Right cardiac atrium (tissue), 5 donors: Measurements from ENCODE around the gene TSPAN14. TPM values are rescaled to one million over a fixed set of nuclear protein-coding genes. Genes with fewer than 3 reads are reported as not detected.
"Not testable (repeated sequence)": the region's sequence is repeated elsewhere in the genome, so short reads cannot be mapped to it uniquely, and the experiment has no call there.

Source experiments
- ATAC-seq, 2 donors: fragments of 200-7000 bp; cut with Tn5 transposase; one replicate each; pipeline versions ENCODE4 v1.8.0 to v1.9.1; 2020; ENCODE audit warnings: moderate library complexity in 2 of 2, mild to moderate bottlenecking in 1 of 2
- DNase-seq, 3 donors: peaks; one replicate each; pipeline ENCODE4 v3.0.0-alpha.2; 2020
- H3K27ac ChIP-seq: one replicate; pipeline ENCODE4 v1.5.1; 2013; ENCODE audit warnings: mild to moderate bottlenecking, low read length, control low read depth, moderate library complexity
- H3K27me3 ChIP-seq: one replicate; pipeline ENCODE4 v1.6.1; 2013; ENCODE audit not compliant: control insufficient read depth, insufficient read depth
- H3K4me1 ChIP-seq: one replicate; pipeline ENCODE4 v1.6.1; 2013; ENCODE audit warnings: low read length; ENCODE audit not compliant: control insufficient read depth, insufficient read depth
- H3K4me3 ChIP-seq: one replicate; pipeline ENCODE4 v1.5.1; 2013; ENCODE audit warnings: low read length, control low read depth
- H3K9me3 ChIP-seq: one replicate; pipeline ENCODE4 v1.6.1; 2013; ENCODE audit warnings: low read length; ENCODE audit not compliant: control insufficient read depth
- WGBS: extraction: QIAGEN DNeasy Blood & Tissue Kit; methylation state at CpG from one replicate; pipeline ENCODE4 v1.1.7; 2013; 5-methylcytosine and 5-hydroxymethylcytosine counted together
- intact Hi-C, 4 donors: fragments of 100-400 bp; cut with DNase I; formaldehyde crosslinking; loops; one replicate each; pipeline versions ENCODE4 v1.11.0 to v1.14.0; 2022 to 2023
- polyA plus RNA-seq: library from polyadenylated mRNA; stranded (reverse); fragments of 200-250 nt; gene quantifications from one replicate; pipeline ENCODE4 v1.2.3, GENCODE V29; 2013
- total RNA-seq, 4 donors: library from RNA; stranded (reverse); fragmentation: NEBNext Ultra II Directional; extraction: Animal tissue kit (Norgen Biotek cat#: 25700); gene quantifications; one replicate each; pipeline ENCODE4 v1.2.1, GENCODE V29; 2021
- donor health status: healthy with polysubstance abuse.
- donor health status: DM: no; HTN: yes; CAD: no.
- donor health status: DM: no; HTN: no; CAD: no.
- donor health status: DM: no; HTN: yes; CAD: no; lungs with severe emphysema.
- donor health status: DM: yes; HTN: yes; CAD: no.

The TSPAN14 gene
- total and polyA plus RNA-seq, 5 donors: 24.4 to 44.1 (median 29.1) TPM

DNA sequence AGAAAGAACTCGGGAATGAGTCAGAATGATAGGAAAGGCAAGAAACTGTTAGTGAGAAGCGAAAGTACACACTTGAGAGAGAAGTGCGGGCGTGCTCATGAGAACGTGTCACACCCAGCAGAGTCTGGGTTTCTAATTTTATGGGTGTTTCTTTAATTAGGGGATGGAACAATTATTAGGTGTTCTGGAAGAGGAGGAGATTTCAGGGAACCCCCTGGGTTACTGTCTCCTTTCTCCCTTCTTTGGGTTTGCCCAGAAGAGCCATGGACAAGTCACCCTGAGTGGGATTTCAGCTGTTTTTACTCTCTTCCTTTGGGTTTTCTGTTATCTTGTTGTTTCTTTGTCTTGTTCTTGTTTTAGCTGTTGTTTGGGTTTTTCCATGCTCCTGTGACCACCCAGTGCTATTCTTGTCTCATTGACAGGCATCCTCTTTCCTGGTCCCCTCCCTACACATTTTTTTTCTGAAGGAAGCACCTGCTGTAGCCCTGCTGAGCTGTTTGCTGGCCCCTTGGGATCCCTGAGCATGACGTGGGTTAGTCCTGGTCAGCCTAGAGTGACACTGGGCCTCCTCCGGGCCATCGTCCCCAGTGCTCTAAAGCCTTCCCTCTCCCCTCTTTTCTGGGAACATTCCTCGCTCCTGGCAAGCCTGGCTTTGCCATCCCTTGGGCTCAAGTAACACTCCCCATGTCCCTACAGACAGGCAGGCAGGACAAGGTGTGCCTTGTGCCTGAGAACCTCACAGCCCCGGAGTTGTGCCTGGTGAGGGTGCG lies 87.1 kb downstream of the TSPAN14 start:
- Histone ChIP-seq H3K27me3 (no peaks in the 10 kb centered on the region), H3K4me1 (peaks cover 7% of the 10 kb centered on the region), H3K4me3 (no peak overlapping the region), H3K9me3 (no peaks in the 10 kb centered on the region), H3K27ac (peak overlapping the region; percentile 11)
- intact Hi-C loops: no loop called here
- ATAC-seq: peak; percentile 33 to 74
- DNase-seq: no peak
- 62% methylated on average over 11 of the region's 11 CpGs for WGBS

DNA sequence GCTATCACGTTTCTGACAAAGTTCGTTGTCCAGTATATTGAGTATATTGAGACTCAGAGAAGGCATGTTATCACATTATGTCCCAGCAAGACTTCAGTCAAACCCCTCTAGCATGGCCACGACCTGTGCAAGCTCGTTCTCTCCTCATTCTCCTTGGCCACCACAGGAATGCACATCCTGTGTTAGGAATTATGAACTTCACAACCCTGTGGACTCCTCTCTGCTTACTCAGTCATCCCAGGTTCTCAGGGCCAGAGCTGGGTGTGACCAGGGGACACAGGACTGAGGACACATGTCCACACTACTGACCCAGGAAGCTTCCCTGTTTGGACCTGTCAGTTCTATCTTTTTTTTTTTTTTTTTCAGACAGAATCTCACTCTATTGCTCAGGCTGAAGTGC lies 87.9 kb downstream of the TSPAN14 start:
- ATAC-seq: no peak

DNA sequence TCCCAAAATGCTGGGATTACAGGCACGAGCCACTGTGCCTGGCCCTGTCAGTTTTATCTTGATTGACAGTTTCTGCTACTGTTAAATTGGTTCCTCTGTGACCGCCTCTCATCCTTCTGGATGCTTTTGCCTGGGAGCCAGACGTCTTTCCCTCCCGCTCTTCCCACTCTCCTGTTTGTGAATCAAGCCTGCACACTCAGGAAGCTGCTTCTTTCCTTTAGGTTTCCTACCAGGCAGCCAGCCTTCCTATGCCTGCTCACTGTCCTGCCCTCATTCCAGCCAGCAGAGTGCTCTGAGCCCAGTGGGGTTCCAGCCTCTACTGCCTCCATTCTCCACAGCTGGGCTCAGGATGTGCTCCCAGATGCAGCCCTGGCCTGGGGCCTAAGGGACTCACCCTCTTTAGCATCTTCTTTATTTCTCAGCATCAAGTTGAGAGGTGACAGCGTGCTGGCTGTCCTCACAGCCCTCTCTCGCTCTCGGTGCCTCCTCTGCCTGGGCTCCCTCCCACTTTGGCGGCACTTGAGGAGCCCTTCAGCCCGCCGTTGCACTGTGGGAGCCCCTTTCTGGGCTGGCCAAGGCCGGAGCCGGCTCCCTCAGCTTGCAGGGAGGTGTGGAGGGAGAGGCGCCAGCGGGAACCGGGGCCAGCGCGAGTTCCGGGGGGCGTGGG lies 88.7 kb downstream of the TSPAN14 start:
- Histone ChIP-seq H3K4me3 (no peak overlapping the region), H3K4me1 (peaks cover 4% of the 10 kb centered on the region), H3K27me3 (no peaks in the 10 kb centered on the region), H3K9me3 (no peaks in the 10 kb centered on the region), H3K27ac (no peak overlapping the region)
- no peak for DNase-seq
- WGBS: 92% methylated on average over 19 of the region's 19 CpGs
- ATAC-seq: no peak
- intact Hi-C loops: no loop called here

More for the DNA sequence above, 87.9 kb downstream of the TSPAN14 start:
- H3K9me3 ChIP-seq: no peaks in the 10 kb centered on the region
- peaks cover 7% of the 10 kb centered on the region for H3K4me1 ChIP-seq
- H3K27me3 ChIP-seq: no peaks in the 10 kb centered on the region
- H3K27ac ChIP-seq: no peak overlapping the region
- intact Hi-C loops: no loop called here
- 71% methylated on average over 4 of the region's 4 CpGs for WGBS
- DNase-seq: no peak
- H3K4me3 ChIP-seq: no peak overlapping the region

DNA sequence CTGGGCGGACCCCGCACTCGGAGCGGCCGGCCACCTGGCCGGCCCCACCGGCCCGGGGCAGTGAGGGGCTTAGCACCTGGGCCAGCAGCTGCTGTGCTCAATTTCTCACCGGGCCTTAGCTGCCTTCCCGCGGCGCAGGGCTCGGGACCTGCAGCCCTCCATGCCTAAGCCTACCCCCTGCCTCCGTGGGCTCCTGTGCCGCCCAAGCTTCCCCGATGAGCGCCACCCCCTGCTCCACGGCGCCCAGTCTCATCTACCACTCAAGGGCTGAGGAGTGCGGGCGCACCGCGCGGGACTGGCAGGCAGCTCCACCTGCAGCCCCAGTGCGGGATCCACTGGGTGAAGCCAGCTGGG lies 89.2 kb downstream of the TSPAN14 start:
- H3K27me3 ChIP-seq, H3K9me3 ChIP-seq, H3K4me3 ChIP-seq, H3K4me1 ChIP-seq, intact Hi-C loops, DNase-seq, ATAC-seq, H3K27ac ChIP-seq: not testable (repeated sequence)
- 98% methylated on average over 25 of the region's 25 CpGs for WGBS

DNA sequence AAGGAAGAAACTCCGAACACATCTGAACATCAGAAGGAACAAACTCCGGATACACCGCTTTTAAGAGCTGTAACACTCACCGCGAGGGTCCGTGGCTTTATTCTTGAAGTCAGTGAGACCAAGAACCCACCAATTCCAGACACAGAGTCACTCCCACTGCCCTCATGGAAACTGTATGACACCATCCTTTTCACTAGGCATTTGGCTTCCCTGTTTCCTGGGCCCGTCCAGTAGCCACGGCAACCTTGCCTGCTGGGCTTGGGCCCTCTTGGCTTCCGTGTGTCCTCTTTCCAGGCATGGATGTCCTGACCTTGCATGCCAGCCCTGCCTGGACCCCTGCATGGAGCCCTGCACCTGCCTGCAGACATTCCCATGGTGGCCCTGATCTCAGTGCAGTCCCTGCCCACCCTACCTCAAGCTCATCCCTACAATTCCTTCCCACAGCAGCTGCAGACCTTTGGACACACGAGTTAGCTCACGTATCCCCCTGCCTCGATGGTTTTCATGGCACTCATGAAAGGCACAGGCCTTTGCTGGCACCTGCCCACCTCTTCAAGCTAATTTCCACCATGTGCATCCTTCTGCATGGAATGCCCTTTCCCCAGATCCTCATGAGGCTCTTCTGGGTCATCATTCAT lies 90.3 kb downstream of the TSPAN14 start:
- no peak for ATAC-seq

DNA sequence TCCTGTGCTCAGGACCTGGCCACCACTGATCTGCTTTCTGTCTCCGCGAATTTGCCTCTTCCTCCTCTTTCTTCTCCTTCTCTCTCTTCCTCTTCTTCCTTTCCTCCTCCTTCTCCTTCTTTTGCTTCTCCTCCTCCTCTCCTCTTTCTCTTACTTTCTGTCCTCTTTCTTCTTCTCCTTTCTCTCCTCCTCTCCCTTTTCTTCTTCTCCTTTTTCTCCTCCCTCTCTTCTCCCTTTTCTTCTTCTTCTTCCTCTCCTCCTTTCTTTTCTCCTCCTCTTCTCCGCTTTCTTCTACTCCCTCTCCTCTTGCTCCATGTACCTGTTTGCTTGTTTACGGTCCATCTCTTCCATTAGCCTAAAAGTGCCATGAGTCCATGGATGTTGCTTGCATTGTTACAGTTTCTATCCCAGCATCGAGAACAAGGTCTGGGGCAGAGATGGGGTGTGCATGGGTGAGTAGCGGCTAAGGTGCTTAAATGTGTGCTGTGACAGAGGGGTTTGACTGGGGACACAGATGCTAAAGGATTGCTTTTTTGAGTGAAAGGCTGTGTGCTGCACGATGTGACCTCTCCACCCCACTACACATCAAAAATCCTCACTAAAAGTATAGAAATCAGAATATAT lies 91.3 kb downstream of the TSPAN14 start:
- H3K27ac ChIP-seq: no peak overlapping the region
- 92% methylated on average over 7 of the region's 7 CpGs for WGBS
- intact Hi-C loops: no loop called here
- no peak for DNase-seq
- no peaks in the 10 kb centered on the region for H3K27me3 ChIP-seq
- H3K4me3 ChIP-seq: no peak overlapping the region
- peaks cover 4% of the 10 kb centered on the region for H3K4me1 ChIP-seq
- ATAC-seq: no peak
- H3K9me3 ChIP-seq: no peaks in the 10 kb centered on the region

More for the DNA sequence above, 90.3 kb downstream of the TSPAN14 start:
- Histone ChIP-seq H3K9me3 (no peaks in the 10 kb centered on the region), H3K27me3 (no peaks in the 10 kb centered on the region), H3K4me1 (peaks cover 4% of the 10 kb centered on the region), H3K27ac (no peak overlapping the region), H3K4me3 (no peak overlapping the region)
- WGBS: 92% methylated on average over 12 of the region's 12 CpGs
- no peak for DNase-seq
- intact Hi-C loops: no loop called here

DNA sequence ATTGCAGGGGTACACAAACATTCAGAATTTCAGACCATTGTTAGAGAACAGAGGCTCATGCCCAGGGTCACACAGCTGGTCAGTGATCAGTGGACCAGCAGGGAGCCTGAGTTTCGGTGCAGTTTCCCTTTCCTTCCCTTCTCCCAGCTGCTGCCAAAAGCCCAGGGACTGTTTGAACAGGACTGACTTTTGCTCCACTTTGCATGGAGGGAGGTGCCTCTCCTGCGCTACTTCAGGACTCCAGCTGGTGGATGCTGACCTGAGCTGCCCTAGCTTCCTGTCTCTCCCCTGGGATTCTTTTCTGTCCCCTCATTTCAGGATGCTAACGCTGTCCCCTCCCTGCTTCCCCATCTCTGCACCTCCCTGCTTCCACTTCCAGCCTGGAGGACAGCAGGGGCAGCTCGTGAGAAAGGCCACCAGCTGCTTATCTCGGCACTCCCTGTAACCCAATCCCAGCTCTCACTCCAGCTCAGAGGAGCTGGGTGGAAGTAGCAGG lies 98.1 kb downstream of the TSPAN14 start:
- DNase-seq (no peak), ATAC-seq (peak; percentile 72 to 74)
- H3K27ac ChIP-seq: no peak overlapping the region
- peaks cover 3% of the 10 kb centered on the region for H3K4me1 ChIP-seq
- intact Hi-C loops: no loop called here
- WGBS: 22% methylated on average over 5 of the region's 5 CpGs
- no peaks in the 10 kb centered on the region for H3K27me3 ChIP-seq
- no peaks in the 10 kb centered on the region for H3K9me3 ChIP-seq
- H3K4me3 ChIP-seq: no peak overlapping the region

DNA sequence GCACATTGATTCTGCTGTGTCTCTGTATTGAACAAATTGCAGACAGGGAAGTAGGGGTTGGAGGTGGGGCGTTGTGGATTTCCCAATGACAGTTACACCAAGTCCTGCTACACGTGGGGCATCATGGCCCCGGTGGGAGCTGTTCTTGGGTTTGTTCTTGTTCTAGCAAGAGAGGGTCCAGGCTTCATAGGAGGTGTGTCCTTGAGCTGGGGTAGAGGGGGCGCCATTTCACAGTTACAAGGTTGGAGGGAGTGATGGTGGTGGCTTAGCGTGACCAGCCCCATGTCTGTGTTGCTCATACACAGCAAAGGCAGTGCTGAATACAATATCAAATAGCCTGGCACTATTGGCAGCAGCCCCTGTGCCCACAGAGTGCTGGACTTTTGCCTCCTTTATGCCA lies 99.3 kb downstream of the TSPAN14 start:
- no peak for DNase-seq
- H3K9me3 ChIP-seq: no peaks in the 10 kb centered on the region
- no peaks in the 10 kb centered on the region for H3K27me3 ChIP-seq

DNA sequence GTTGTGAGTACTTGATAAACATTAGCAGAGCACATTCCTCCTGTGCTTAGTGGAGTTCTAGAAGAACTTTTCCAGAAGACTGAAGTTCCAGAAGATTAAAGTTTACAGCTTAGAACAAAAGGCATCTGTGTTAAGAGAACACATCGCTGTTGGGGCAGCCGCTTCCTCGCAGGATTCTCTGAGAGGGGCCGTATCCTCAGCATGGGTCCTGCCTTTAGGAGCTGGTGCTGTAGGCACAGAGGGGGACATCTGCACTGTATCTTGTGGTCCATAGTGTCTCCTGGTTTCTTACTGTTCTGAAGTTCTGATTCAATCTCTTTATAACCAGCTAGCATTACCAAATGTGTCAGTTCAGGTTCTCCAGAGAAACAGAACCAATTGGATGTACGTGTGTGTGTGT lies 99.9 kb downstream of the TSPAN14 start:
- DNase-seq: no peak
- Histone ChIP-seq H3K4me1 (peaks cover 3% of the 10 kb centered on the region), H3K9me3 (no peaks in the 10 kb centered on the region), H3K27me3 (no peaks in the 10 kb centered on the region), H3K27ac (no peak overlapping the region), H3K4me3 (no peak overlapping the region)
- no peak for ATAC-seq
- intact Hi-C loops: no loop called here
- WGBS: 93% methylated on average over 5 of the region's 5 CpGs

More for the DNA sequence above, 99.3 kb downstream of the TSPAN14 start:
- ATAC-seq: no peak
- Histone ChIP-seq H3K4me1 (peaks cover 3% of the 10 kb centered on the region), H3K27ac (no peak overlapping the region), H3K4me3 (no peak overlapping the region)
- intact Hi-C loops: no loop called here
- 91% methylated on average over 5 of the region's 5 CpGs for WGBS

DNA sequence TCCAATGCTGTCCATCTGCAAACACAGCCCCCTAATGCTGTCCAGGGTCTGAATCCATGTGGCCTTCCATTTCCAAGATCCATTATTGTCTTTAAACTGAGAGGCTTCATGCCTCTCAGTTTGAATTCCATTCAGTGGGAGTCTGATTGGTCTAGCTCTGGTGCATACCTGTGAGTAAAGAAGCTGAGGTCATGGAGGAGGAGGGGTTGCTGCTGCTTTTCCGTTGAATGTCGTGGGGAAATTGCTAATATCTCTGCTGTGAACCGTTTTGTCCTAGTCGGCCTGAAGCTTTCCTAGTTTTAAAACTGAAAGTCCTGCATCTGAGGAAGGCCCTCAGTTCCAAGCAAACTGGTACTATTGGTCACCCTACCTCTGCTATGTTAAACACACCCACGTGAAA lies 101.3 kb downstream of the TSPAN14 start:
- DNase-seq (no peak), ATAC-seq (no peak)
- WGBS: 62% methylated on average over 5 of the region's 5 CpGs
- Histone ChIP-seq H3K27ac (no peak overlapping the region), H3K9me3 (no peaks in the 10 kb centered on the region), H3K4me3 (no peak overlapping the region), H3K27me3 (no peaks in the 10 kb centered on the region), H3K4me1 (peaks cover 3% of the 10 kb centered on the region)
- intact Hi-C loops: no loop called here

DNA sequence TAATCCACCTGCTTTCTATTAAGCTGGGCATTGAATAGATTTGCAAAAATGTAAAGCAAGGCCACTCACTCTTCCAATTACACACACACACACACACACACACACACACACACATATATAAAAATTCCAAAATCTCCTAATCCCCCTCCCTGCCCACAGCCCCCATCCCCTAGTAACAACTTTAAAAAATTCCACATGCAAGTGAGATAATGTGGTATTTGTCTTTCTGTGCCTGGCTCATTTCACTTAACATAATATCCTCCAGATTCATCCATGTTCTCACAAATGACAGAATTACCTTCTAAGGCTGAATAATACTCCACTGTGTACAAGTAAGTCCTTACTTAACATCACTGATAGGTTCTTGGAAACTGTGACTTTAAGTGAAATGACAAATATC lies 107.8 kb downstream of the TSPAN14 start:
- no peak overlapping the region for H3K4me3 ChIP-seq
- H3K9me3 ChIP-seq: no peaks in the 10 kb centered on the region
- no peaks in the 10 kb centered on the region for H3K4me1 ChIP-seq
- no peak overlapping the region for H3K27ac ChIP-seq
- intact Hi-C loops: no loop called here
- DNase-seq (no peak), ATAC-seq (no peak)
- no peaks in the 10 kb centered on the region for H3K27me3 ChIP-seq
